ENCODE data around the gene PCSK2. TPM values are rescaled to one million over a fixed set of nuclear protein-coding genes. Genes with fewer than 3 reads are reported as not detected.

Gene PCSK2
- polyA plus RNA-seq, 1 experiment, result not detected

- POLR2A ChIA-PET, result no interaction called here
- Histone ChIP-seq H3K27ac (ENCODE audit: low read depth, low read length) (no peak overlapping the region), H3K4me3 (ENCODE audit: low read depth, low read length) (no peak overlapping the region), H3K9me3 (ENCODE audit: control insufficient read depth, insufficient read depth, low read length) (no peaks in the 10 kb centered on the region), H3K27me3 (ENCODE audit: control insufficient read depth, insufficient read depth, low read length) (no peaks in the 10 kb centered on the region)
- DNase-seq (ENCODE audit: low read depth, low spot score), result no peak
- CTCF ChIA-PET, result interaction anchor here (0.5 kb wide), 1 partner anchor 46 kb away, joined by 3 read pairs; no protein-coding TSS in a partner anchor
- no peak for TF ChIP-seq CTCF (IDR thresholded peaks at IDR 0.05; ENCODE audit: low read depth, low read length)
These were observed 154.9 kb downstream of the PCSK2 start for GRCh38 chr20:17381724-17382123.

- no peaks in the 10 kb centered on the region for H3K27me3 ChIP-seq (ENCODE audit: control insufficient read depth, insufficient read depth, low read length)
- no peak for TF ChIP-seq CTCF (IDR thresholded peaks at IDR 0.05; ENCODE audit: low read depth, low read length)
- no peak for DNase-seq (ENCODE audit: low read depth, low spot score)
- H3K9me3 ChIP-seq (ENCODE audit: control insufficient read depth, insufficient read depth, low read length), result no peaks in the 10 kb centered on the region
- CTCF ChIA-PET, result no interaction called here
- POLR2A ChIA-PET, result no interaction called here
- no peak overlapping the region for H3K4me3 ChIP-seq (ENCODE audit: low read depth, low read length)
- no peak overlapping the region for H3K27ac ChIP-seq (ENCODE audit: low read depth, low read length)
These were observed 159.0 kb downstream of the PCSK2 start for GRCh38 chr20:17385798-17386197.

GRCh38 chr20:17390655-17391054 is 163.8 kb downstream of the PCSK2 start:
- ChIA-PET POLR2A (no interaction called here), CTCF (no interaction called here)
- H3K27me3 ChIP-seq (ENCODE audit: control insufficient read depth, insufficient read depth, low read length), result no peaks in the 10 kb centered on the region
- H3K9me3 ChIP-seq (ENCODE audit: control insufficient read depth, insufficient read depth, low read length), result no peaks in the 10 kb centered on the region
- H3K4me3 ChIP-seq (ENCODE audit: low read depth, low read length), result no peak overlapping the region
- DNase-seq (ENCODE audit: low read depth, low spot score), result no peak
- TF ChIP-seq CTCF (IDR thresholded peaks at IDR 0.05; ENCODE audit: low read depth, low read length), result no peak
- H3K27ac ChIP-seq (ENCODE audit: low read depth, low read length), result no peak overlapping the region

- Histone ChIP-seq H3K9me3 (ENCODE audit: control insufficient read depth, insufficient read depth, low read length) (no peaks in the 10 kb centered on the region), H3K27me3 (ENCODE audit: control insufficient read depth, insufficient read depth, low read length) (no peaks in the 10 kb centered on the region), H3K4me3 (ENCODE audit: low read depth, low read length) (no peak overlapping the region), H3K27ac (ENCODE audit: low read depth, low read length) (no peak overlapping the region)
- DNase-seq (ENCODE audit: low read depth, low spot score), result no peak
- no peak for TF ChIP-seq CTCF (IDR thresholded peaks at IDR 0.05; ENCODE audit: low read depth, low read length)
- ChIA-PET POLR2A (no interaction called here), CTCF (no interaction called here)
These were observed 164.4 kb downstream of the PCSK2 start for GRCh38 chr20:17391127-17391771.

- H3K27me3 ChIP-seq (ENCODE audit: control insufficient read depth, insufficient read depth, low read length), result no peaks in the 10 kb centered on the region
- no peak overlapping the region for H3K27ac ChIP-seq (ENCODE audit: low read depth, low read length)
- H3K9me3 ChIP-seq (ENCODE audit: control insufficient read depth, insufficient read depth, low read length), result no peaks in the 10 kb centered on the region
- H3K4me3 ChIP-seq (ENCODE audit: low read depth, low read length), result no peak overlapping the region
- ChIA-PET CTCF (interaction anchor here (1.4 kb wide), 1 partner anchor 593 kb away, joined by 7 read pairs; no protein-coding TSS in a partner anchor), POLR2A (no interaction called here)
- TF ChIP-seq CTCF (IDR thresholded peaks at IDR 0.05; ENCODE audit: low read depth, low read length), result no peak
- no peak for DNase-seq (ENCODE audit: low read depth, low spot score)
These were observed 167.6 kb downstream of the PCSK2 start for GRCh38 chr20:17394411-17394810.
